Jurkat, Clone E6-1 (cell line): ENCODE data around the gene SPTLC1. TPM values are rescaled to one million over a fixed set of nuclear protein-coding genes. Genes with fewer than 3 reads are reported as not detected.
"Not testable (repeated sequence)": the region's sequence is repeated elsewhere in the genome, so short reads cannot be mapped to it uniquely, and the experiment has no call there.

ENCODE experiments used
- DNase-seq: peaks from one replicate; pipeline ENCODE4 v3.0.0-alpha.2; 2011; ENCODE audit warnings: low read depth, low spot score
- H3K4me3 ChIP-seq: 2 replicates; pipeline ENCODE4 v1.5.1; 2011; ENCODE audit warnings: mild to moderate bottlenecking, low read length, control low read depth, moderate library complexity
- polyA plus RNA-seq: library from polyadenylated mRNA; unstranded; fragments of >200 nt; gene quantifications from one replicate; pipeline ENCODE4 v1.2.1, GENCODE V29; 2012; ENCODE audit warnings: missing spikeins; ENCODE audit not compliant: insufficient read length, insufficient read depth

Gene SPTLC1, protein sequence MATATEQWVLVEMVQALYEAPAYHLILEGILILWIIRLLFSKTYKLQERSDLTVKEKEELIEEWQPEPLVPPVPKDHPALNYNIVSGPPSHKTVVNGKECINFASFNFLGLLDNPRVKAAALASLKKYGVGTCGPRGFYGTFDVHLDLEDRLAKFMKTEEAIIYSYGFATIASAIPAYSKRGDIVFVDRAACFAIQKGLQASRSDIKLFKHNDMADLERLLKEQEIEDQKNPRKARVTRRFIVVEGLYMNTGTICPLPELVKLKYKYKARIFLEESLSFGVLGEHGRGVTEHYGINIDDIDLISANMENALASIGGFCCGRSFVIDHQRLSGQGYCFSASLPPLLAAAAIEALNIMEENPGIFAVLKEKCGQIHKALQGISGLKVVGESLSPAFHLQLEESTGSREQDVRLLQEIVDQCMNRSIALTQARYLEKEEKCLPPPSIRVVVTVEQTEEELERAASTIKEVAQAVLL
- 54.0 TPM for polyA plus RNA-seq

DNA sequence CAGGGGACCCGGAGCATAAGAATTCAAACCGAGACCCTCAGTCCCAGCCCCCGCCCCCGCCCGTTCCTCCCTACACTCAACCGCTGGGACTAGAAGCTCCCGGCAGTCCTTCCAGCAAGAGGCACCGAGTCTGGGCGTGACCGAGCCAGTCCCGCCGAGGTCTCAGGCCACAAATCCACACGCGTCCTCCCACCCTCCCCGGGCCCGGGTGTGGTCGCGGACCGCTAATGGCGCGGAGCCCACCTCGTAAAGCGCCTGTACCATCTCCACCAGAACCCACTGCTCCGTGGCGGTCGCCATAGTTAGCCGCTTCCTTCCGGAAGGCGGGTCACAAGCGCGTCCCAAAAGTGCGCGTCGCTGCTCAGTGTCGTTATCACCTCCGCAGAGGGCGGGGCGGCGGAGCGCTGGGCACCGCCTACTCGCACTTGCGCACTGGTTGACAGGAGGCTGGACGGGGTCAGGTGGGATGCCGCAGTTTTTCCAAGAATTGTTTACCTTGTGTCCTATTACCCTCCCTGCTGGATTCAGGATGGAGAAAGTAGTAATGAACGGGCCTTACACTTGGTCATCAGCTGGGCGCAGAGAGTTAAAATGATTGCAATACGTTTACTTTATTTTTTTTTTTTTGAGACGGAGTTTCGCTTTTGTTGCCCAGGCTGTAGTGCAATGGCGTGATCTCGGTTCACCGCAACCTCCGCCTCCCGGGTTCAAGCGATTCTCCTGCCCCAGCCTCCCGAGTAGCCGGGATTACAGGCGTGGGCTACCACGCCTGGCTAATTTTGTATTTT is at the start of gene SPTLC1:
Gene SPTLC1, minus strand, starts transcription at position 343 of the 788 bp plus-strand sequence. Its CDS starts 43 bp downstream, at position 300.
- peak within 1 kb of the TSS; percentile 79 for H3K4me3 ChIP-seq
- peak; percentile 92 for DNase-seq

DNA sequence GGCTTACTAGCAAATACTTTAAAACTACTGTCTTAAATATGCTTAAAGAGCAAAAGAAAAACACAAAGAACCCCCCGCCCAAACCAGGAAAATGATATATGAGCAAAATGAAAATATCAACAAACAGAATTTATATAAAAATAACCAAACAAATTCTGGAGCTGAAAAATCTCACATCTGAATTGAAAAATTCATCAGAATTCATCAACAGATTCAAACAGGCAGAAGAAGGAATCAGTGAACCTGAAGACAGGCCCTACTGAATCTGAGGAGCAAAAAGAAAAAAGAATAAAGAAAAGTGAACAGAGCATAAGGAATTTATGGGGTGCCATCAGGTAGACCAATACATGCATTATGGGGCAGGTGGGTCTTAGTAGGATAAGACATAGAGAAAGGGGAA is 49.8 kb upstream of the SPTLC1 start:
- no peak overlapping the region for H3K4me3 ChIP-seq
- no peak for DNase-seq

DNA sequence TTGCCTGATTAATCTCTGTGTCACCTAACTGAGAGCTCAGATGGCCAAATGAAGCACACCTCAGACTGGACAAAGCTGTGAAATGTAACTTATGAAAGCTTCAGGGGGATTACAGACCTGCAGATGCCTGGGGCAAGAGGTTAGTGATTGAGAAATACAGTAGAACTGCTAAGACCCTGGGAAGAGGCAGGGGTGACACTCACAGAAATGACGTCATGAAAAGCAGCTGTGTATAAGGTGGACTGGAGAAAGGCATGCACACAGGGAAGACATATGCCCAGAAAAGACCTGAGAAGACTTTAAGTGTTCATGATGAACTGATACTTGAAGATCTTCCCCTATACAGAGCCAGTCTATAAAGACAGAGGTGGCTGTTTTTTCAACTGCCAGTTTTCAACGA is 49.3 kb upstream of the SPTLC1 start:
- H3K4me3 ChIP-seq: no peak overlapping the region
- DNase-seq: no peak

DNA sequence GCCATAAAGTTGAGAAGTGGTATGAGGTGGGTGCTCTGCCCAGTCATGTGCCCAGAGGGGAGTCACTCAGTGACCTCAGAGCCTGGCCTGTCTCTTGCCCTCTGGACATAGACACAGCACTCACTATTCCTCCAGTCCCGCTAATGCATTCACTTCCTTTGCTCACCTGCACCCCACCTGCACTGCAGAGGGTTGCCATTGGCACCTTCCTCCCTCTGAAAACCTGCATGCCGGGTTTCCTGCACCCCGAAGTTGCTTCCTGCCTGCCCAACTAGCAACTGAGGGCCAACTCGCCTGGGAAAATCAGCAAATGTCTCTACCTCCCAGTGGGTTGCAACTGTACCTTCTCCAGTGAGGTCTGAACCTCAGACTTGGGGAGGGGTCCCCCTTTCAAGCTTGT is 48.1 kb upstream of the SPTLC1 start:
- DNase-seq: no peak
- no peak overlapping the region for H3K4me3 ChIP-seq

DNA sequence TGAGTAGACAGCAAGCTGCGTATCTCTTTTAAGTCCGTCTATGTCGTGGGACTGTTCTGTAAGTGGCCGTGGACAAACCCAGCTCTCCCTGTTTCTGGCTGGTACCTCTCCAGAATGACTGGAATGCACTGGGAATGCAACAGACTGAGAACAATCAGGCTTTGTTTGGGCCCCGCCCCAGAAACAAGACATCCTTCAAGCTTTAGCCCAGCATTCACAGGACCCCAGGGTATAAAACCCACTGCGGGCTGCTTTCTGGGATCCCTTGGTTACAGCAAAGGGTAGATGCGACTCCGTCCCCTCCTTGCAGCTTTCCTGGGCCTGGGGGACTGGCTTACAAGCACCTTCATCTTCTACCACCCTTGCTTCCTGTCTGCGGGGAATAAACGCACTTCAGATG is 45.6 kb upstream of the SPTLC1 start:
- DNase-seq: peak; percentile 20
- H3K4me3 ChIP-seq: no peak overlapping the region

DNA sequence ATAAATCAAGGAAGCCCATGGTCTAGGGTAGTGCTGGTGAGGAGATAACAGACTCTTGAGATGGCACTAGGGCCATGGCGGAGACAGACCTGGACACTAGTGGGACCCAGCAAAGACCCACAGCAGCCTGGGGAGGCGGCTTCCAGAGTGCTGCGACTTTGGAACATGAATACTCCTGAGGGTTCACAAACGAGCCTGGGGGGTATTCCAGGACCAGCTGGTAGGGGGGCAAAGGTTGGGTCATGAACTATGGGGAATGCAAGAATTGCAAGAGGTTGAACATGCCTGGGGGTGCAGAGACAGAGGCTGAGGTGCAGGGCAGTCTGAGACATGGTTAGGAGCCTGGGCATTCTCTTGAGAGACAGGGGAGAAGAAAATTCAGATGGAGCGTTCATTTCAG is 43.8 kb upstream of the SPTLC1 start:
- H3K4me3 ChIP-seq: no peak overlapping the region
- DNase-seq: no peak

DNA sequence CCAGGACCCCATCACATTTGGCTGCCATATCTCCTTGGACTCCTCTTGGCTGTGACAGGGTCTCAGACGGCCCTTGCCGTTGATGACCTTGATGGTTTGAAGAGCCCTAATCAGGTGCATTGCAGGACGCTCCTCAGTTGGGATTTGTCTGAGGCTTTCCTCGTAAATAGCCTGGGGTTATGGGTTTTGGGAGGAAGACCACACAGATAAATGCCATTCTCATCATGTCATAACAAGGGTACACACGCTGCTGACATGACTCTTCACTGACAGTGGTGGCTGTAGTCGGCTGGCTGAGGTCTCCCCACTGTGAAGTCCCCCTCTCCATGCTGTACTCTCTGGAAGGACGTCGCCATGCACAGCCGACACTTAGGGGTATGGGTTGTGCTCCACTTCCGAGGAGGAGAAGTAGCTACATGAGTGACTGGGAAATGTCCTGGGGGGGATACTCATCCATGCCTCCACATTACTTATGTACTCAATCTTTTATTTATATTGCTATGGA is 42.9 kb upstream of the SPTLC1 start:
- DNase-seq: no peak
- H3K4me3 ChIP-seq: no peak overlapping the region

DNA sequence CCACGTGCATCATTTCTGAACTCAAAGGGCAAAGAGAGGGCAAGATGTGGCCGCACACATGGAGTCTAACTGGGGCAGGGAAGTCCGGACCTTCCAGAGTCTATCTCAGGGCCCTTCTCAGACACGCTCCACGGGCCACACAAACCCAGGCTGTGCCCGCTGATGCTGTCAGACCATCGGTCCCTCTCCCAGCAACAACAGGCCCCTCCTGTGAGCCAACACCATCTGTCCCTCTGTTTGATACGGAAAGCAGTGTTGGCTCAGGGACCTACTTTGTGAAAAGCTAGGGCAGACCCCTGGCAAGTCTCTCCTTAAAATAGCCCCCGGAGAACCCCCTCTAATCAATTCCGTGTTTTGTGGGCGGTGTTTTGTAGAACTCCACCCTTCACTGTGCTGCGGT is 40.5 kb upstream of the SPTLC1 start:
- not testable (repeated sequence) for H3K4me3 ChIP-seq, DNase-seq

DNA sequence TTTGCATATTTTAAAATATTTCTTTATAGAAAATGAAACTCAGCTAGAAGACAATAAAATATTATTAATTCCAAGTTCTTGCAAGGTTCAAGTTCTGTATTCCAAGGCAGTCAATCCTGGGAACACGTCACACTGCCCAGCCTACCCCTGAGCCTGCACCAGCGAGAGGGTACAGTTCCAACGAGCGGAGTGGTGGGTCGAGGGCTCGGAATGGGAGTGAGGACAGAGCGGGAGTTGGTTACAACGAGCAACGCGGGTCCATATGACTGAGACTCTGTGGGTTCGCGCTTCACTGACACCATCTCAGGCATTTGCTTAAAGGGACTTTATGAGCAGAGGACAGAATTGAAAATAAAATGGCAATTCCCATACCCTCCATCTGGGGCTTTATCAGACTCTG is 40.0 kb upstream of the SPTLC1 start:
- no peak overlapping the region for H3K4me3 ChIP-seq
- DNase-seq: no peak

DNA sequence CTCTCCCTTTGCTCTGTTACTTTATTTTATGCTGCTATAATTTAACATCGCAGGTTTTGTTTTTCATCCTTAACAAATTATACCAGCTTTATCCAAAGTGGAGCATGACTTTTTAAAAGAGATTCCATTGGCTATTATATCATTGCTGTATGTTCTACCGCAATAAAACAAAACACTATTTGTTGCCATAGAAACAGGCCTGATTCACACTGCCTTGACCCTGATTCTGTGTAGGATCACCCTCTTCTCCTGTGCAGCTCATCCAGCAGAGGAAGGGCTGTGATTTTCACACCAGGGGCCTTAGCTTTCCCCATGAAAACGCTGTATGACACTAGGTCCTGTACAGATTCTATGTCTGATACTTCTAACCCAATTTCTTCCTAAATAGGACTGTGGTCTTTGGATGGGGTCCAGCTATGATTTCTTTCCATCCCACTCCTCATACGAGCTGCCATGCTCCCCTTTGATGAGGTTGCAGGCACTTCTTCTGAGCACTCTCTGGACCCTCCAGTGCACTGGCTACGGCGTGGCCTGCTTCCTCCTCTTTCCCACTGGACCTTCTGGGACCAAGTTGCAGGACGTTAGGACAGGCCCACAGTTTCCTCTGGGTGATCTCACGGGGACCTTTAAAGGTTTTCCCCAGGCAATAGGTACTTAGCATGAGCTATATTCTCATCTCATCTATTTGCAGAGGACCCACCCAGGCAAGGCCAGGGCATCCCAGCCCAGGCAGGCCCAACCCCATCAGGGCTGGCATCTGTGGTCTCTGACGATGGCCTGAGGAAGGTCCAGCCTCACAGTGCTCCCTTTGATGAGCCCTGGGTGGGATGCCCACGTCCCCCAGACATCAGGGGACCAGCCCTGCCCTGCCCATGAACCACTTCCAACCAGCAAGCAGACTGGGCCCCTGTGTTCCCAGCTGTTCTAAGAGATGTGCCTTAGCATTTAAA is 38.5 kb upstream of the SPTLC1 start:
- not testable (repeated sequence) for H3K4me3 ChIP-seq, DNase-seq

DNA sequence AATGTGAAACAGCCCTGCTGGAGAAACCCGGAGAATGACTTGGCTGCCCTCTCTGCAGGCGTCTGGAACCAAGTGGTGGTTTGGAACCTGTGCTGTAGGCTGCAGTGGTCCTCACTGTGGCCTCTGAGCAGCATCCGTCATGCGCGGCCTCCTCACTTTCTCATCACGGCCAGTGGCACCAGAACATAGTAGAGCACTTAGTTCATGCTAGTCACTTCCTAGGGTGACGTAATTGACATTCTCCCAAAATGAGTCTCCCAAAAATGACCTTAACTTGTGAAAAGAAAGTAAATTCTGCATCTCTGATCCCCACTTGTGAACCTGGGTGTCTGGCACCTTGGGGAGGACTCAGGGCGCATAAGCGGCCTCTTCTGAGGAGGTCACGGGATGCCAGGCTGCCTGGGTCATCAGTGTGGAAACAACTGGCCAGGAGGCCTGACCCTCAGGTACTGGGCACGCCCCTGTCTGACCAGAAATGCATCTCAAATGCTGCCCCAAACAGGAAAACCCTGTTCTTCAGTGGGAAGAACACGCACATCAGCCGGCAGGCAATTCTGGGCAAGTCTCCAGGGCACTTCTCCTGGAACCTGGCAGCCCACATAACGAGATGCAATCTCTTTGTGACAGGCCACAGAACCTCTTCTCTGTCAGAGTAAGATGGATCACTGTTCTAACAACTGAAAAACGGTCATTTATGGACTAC is 36.6 kb upstream of the SPTLC1 start:
- H3K4me3 ChIP-seq: no peak overlapping the region
- no peak for DNase-seq

DNA sequence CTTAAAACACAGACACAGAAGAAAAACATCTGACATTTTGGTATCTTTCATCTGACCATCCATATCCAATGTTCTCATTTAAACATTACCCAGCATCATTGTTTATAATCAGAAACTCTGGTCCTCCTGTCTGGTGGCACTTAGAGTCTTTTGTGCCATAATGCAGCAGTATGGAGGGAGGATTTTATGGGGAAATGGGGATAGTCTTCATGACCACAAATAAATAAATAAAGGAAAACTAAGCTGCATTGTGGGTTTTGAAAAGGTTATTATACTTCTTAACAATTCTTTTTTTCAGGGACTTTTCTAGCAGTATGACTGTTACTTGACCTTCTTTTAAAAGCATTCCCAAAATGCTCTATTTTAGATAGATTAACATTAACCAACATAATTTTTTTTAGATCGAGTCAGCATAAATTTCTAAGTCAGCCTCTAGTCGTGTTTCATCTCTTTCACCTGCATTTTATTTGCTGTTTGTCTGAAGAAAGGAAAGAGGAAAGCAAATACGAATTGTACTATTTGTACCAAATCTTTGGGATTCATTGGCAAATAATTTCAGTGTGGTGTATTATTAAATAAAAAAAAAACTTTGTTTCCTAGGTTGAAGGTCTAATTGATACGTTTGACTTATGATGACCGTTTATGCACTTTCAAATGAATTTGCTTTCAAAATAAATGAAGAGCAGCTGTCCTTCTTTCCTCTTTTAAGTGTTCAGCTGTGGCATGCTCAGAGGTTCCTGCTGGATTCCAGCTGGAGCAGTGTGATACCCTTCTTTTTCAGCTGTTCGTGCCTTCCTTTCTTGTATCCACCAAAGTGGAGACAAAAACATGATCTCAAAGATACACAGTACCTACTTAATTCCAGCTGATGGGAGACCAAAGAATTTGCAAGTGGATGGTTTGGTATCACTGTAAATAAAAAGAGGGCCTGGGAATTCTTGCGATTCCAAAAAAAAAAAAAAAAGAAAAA is 35.6 kb upstream of the SPTLC1 start:
- DNase-seq: not testable (repeated sequence)

DNA sequence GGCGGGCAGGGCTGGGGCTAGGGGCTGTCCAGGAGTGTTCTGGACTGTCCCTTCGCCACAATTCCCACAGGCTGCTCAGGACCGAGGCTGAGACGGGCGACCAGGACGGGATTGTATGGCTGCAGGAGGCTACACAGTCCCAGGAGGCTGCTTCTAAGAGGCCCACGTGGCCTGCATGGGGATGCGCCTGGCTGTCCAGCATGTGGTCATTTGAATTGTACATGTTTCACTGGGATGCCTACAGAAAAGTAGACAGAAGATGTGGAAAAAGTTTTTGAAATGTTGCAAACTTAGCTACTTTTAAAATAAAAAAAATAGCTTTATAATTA is 32.6 kb upstream of the SPTLC1 start:
- H3K4me3 ChIP-seq: no peak overlapping the region
- DNase-seq: no peak

More for the DNA sequence above, 35.6 kb upstream of the SPTLC1 start:
- H3K4me3 ChIP-seq: not testable (repeated sequence)

DNA sequence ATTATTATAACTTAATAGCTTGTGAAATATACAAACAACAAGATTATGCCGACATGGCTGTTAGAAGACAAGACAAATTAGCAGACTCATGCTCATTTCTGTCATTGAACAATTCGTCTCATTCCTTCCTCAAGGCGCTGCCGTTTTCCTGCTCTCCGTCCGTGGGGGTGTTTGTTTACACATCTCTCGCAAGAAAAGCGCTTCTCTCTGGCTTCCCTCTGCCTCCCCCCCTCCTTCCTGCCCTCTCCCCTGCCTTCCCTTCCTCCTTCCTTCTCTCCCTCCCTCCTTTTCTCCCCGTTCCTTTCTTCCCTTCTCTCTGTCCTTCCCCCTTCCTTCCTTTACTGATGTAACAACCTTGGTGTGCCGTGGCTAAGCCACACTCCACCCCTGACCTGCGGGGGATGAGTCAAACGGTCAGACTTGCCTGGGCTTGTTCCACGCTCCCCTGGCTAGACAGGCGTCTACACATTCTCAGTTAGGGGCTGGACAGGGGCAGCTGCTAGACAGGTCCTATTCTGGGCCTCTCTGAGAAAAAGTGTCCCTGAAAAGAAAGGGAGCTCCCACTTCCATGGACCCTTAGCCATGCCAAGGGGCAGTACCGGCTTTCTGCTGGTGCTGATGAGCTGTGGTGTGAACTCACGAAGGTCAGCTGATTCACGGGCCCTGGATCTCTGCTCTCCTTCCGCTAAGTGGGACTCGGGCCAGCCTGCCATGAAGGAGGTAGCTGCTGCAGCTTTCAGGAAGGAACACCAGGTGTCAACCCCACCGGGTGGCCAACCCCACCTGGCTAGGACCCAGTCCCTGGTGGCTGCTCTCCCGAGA is 32.0 kb upstream of the SPTLC1 start:
- DNase-seq: no peak
- no peak overlapping the region for H3K4me3 ChIP-seq

DNA sequence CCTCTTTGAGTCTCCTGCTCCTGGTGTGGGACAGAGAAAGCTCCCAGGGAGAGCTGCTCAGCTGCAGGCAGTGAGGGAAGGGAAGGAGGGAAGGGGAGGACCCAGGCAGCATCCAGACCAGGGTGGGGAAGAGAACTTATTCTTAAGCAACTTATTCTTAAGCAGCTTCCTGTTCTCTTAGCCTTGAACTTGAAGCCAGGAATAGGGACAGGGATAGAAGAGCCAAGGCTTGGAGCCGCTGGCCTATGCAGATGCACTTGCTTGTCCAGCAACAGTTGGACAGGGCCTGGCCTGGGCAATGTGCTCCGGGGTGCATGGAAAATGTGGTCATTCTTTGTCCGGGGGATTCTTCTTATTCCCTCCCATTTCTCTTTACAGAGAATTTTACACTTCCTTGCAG is 31.4 kb upstream of the SPTLC1 start:
- no peak for DNase-seq
- H3K4me3 ChIP-seq: no peak overlapping the region

DNA sequence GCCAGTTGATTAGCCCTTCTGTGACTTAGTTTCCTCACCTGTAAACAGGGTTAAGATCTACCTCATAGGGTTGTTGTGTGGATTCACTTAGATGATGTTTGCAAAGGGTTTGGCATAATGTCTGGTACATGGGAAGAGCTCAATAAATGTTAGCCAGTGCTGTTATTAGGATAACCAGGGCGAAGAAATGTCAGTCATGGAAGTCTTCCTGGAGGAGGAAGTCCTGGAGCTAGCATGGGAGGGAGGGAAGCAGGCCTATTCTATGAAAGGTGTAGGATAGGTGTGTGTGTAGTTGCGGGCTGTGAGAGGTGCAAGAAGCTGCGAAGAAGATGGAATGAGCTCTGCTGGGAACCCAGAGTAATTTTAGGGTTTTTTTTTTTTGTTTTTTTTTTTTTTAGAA is 30.6 kb upstream of the SPTLC1 start:
- H3K4me3 ChIP-seq, DNase-seq: not testable (repeated sequence)

DNA sequence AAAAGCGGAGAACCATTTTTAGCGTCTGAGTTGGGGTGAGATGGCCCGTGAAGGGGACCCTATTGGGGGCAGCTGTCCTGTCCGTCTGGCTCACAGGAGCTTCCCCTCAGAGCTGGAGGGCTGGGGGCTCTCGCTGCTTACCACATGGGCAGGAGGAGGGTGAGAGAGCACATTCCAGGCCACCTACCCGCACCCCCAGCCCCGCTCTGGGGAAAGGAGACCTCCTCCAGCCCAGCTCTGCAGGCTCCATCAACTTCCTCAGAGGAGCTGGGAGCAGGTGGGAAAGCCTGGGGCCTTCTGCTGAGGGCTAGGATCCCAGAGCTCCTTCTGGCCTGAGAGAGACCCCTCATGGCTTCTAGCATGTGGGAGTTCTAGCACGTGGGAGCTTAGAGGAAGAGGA is 27.1 kb upstream of the SPTLC1 start:
- DNase-seq: no peak

More for the DNA sequence above, 27.1 kb upstream of the SPTLC1 start:
- H3K4me3 ChIP-seq: no peak overlapping the region
